Esophagus squamous epithelium (tissue), 5 donors: ENCODE data around the gene ABCD3. TPM values are rescaled to one million over a fixed set of nuclear protein-coding genes. Genes with fewer than 3 reads are reported as not detected.

Experiments used
- DNase-seq: peaks from one replicate; lab custom pipeline; 2025; lab: John Stamatoyannopoulos, UW
- H3K27ac ChIP-seq, 4 donors: fragments of 200-600 bp; sonication (generic); one replicate each; pipeline ENCODE4 v1.5.1; 2016 to 2019; ENCODE audit warnings: mild to moderate bottlenecking in 1 of 4
- H3K27me3 ChIP-seq, 4 donors: fragments of 200-600 bp; sonication (generic); 1 replicate in 3 of 4; 2 replicates in 1 of 4; pipeline versions ENCODE4 v1.5.1 to v1.6.0; 2017 to 2021; ENCODE audit warnings: antibody characterized with exemption in 1 of 4
- H3K36me3 ChIP-seq, 3 donors: fragments of 200-600 bp; sonication (generic); one replicate each; pipeline ENCODE4 v1.5.1; 2016 to 2019
- H3K4me1 ChIP-seq, 3 donors: fragments of 200-600 bp; sonication (generic); one replicate each; pipeline ENCODE4 v1.5.1; 2017 to 2019
- H3K4me3 ChIP-seq, 4 donors: fragments of 200-600 bp; sonication (generic); 1 replicate in 3 of 4; 2 replicates in 1 of 4; pipeline ENCODE4 v1.5.1; 2016 to 2019; ENCODE audit warnings: mild to moderate bottlenecking in 2 of 4, moderate library complexity in 1 of 4
- H3K9me3 ChIP-seq, 3 donors: fragments of 200-600 bp; sonication (generic); one replicate each; pipeline ENCODE4 v1.5.1; 2016 to 2019
- CTCF ChIP-seq, 6 experiments: fragments of 450-650 bp in 4 of 6; fragments of 200-600 bp in 2 of 6; sonication (generic) in 2 of 6; IDR thresholded peaks; one replicate each; pipeline ENCODE4 v1.5.1; 2016 to 2019; ENCODE audit warnings: antibody characterized with exemption in 6 of 6, mild to moderate bottlenecking in 4 of 6, moderate library complexity in 4 of 6
- POLR2A ChIP-seq, 4 donors: fragments of 450-650 bp; IDR thresholded peaks; one replicate each; pipeline ENCODE4 v1.6.1; 2017; ENCODE audit warnings: antibody characterized with exemption in 4 of 4, mild to moderate bottlenecking in 4 of 4, moderate library complexity in 3 of 4
- WGBS, 2 donors: methylation state at CpG; one replicate each; pipeline ENCODE4 v1.1.5; 2018; 5-methylcytosine and 5-hydroxymethylcytosine counted together
- intact Hi-C: fragments of 100-400 bp; cut with DNase I; formaldehyde crosslinking; loops from one replicate; pipeline ENCODE4 v1.15.0; 2022
- total RNA-seq, 4 donors: library from RNA; depleted of rRNA; stranded (reverse); fragments of >200 nt; gene quantifications; one replicate each; pipeline ENCODE4 v1.1.0, GENCODE V29; 2016
- donor health status: DM: yes; HTN: yes; CAD: no.

ABCD3 gene
- total RNA-seq, 4 donors from 2014 or later = 30.2 to 34.5 (median 32.1) TPM

GRCh38 chr1:94522304-94522703 is 104.1 kb downstream of the ABCD3 start:
- peaks cover 0 to 21% (median 0%) of the 10 kb centered on the region in 3 donors for H3K36me3 ChIP-seq
- H3K9me3 ChIP-seq = no peaks in the 10 kb centered on the region
- intact Hi-C loops = loop anchor here (5.0 kb wide), 1 partner anchor 280 kb away; no protein-coding TSS in a partner anchor
- no peak for DNase-seq
- no peaks in the 10 kb centered on the region for H3K27me3 ChIP-seq
- WGBS, 2 donors = 9 to 17% methylated on average over 4 of the region's 4 CpGs
- TF ChIP-seq CTCF (IDR thresholded peaks at IDR 0.05) = peak in 3 of 6 experiments; percentile 25 to 53 (median 33)
- TF ChIP-seq POLR2A (IDR thresholded peaks at IDR 0.05) = no peak
- H3K27ac ChIP-seq = no peak overlapping the region
- H3K4me1 ChIP-seq = peaks cover 0 to under 1% (median 0%) of the 10 kb centered on the region in 3 donors
- H3K4me3 ChIP-seq = no peak overlapping the region

GRCh38 chr1:94524531-94524930 is 106.3 kb downstream of the ABCD3 start:
- TF ChIP-seq POLR2A (IDR thresholded peaks at IDR 0.05) = no peak
- TF ChIP-seq CTCF (IDR thresholded peaks at IDR 0.05) = no peak
- no peak for DNase-seq
- WGBS, 2 donors = 77 to 83% methylated on average over 6 of the region's 6 CpGs
- Histone ChIP-seq H3K4me3 (no peak overlapping the region), H3K27me3 (no peaks in the 10 kb centered on the region), H3K36me3 (peaks cover 0 to 9% (median 0%) of the 10 kb centered on the region in 3 donors), H3K4me1 (peaks cover 0 to 8% (median 5%) of the 10 kb centered on the region in 3 donors), H3K27ac (no peak overlapping the region), H3K9me3 (no peaks in the 10 kb centered on the region)
- intact Hi-C loops = loop anchor here (5.0 kb wide), 1 partner anchor 278 kb away; no protein-coding TSS in a partner anchor

- H3K36me3 ChIP-seq = peaks cover 0 to 27% (median 0%) of the 10 kb centered on the region in 3 donors
- WGBS, 2 donors = 84 to 87% methylated on average over 7 of the region's 7 CpGs
- intact Hi-C loops = no loop called here
- H3K4me1 ChIP-seq = peaks cover 0 to 8% (median 5%) of the 10 kb centered on the region in 3 donors
- no peak overlapping the region for H3K4me3 ChIP-seq
- no peak for DNase-seq
- no peaks in the 10 kb centered on the region for H3K27me3 ChIP-seq
- TF ChIP-seq CTCF (IDR thresholded peaks at IDR 0.05) (no peak), POLR2A (IDR thresholded peaks at IDR 0.05) (no peak)
- no peaks in the 10 kb centered on the region for H3K9me3 ChIP-seq
- H3K27ac ChIP-seq = no peak overlapping the region
These were observed 108.2 kb downstream of the ABCD3 start for GRCh38 chr1:94526152-94526980.

GRCh38 chr1:94527447-94528031 is 109.3 kb downstream of the ABCD3 start:
- no peak for TF ChIP-seq POLR2A (IDR thresholded peaks at IDR 0.05)
- peak in 1 of 6 experiments; percentile 11 for TF ChIP-seq CTCF (IDR thresholded peaks at IDR 0.05)
- Histone ChIP-seq H3K9me3 (no peaks in the 10 kb centered on the region), H3K27me3 (no peaks in the 10 kb centered on the region), H3K4me3 (no peak overlapping the region), H3K27ac (peak overlapping the region in 2 of 4 donors; percentile 7 to 29), H3K4me1 (peaks cover 0 to 13% (median 5%) of the 10 kb centered on the region in 3 donors), H3K36me3 (peaks cover 0 to 38% (median 0%) of the 10 kb centered on the region in 3 donors)
- intact Hi-C loops = no loop called here
- WGBS, 2 donors = 12 to 30% methylated on average over 1 of the region's 1 CpG
- DNase-seq = no peak

DNA sequence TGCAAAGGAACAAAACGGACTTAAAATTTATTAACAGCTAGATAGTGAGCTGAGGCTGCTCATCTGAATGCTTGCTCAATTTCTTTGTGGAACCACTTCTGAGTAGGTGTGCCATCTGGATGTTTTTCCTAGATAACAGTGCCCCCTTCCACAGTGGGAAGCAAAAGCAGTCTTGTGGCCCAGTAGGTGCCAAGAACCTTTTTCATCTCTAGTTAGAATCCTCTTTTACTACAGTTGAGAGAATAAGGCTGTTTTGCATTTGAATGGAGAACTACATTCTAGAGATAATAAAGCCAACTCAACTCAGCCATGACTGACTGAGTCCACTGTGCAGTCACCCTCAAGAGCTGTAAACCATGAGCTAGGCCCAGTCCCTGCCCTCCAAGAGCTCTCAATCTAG is 110.1 kb downstream of the ABCD3 start:
- intact Hi-C loops = no loop called here
- Histone ChIP-seq H3K9me3 (no peaks in the 10 kb centered on the region), H3K27ac (no peak overlapping the region), H3K4me1 (peaks cover 0 to 14% (median 5%) of the 10 kb centered on the region in 3 donors), H3K27me3 (no peaks in the 10 kb centered on the region), H3K36me3 (peaks cover 0 to 46% (median 0%) of the 10 kb centered on the region in 3 donors), H3K4me3 (no peak overlapping the region)
- 75 to 100% methylated on average over 1 of the region's 1 CpG for WGBS, 2 donors
- DNase-seq = no peak
- no peak for TF ChIP-seq CTCF (IDR thresholded peaks at IDR 0.05)
- TF ChIP-seq POLR2A (IDR thresholded peaks at IDR 0.05) = no peak
